GM21360 (cell line): ENCODE data around the gene BOLA1.
A peak's percentile ranks its signal among the peaks of the same experiment; 100 is the strongest.
"Not testable (repeated sequence)": the region's sequence is repeated elsewhere in the genome, so short reads cannot be mapped to it uniquely, and the experiment has no call there.

Source experiments
- ATAC-seq: cut with Tn5 transposase; IDR thresholded peaks from one replicate; pipeline ENCODE4 v1.9.1; 2021; ENCODE audit warnings: mild to moderate bottlenecking, moderate library complexity; ENCODE audit not compliant: unreplicated experiment

Gene BOLA1

GRCh38 chr1:149927563-149928400, 28.4 kb downstream of the BOLA1 start, which contains the start of gene SF3B4:
TSS of gene SF3B4 (minus strand) at chr1:149927803. CDS start at chr1:149927759, 44 bp downstream.
- peak; percentile 85 for ATAC-seq

DNA sequence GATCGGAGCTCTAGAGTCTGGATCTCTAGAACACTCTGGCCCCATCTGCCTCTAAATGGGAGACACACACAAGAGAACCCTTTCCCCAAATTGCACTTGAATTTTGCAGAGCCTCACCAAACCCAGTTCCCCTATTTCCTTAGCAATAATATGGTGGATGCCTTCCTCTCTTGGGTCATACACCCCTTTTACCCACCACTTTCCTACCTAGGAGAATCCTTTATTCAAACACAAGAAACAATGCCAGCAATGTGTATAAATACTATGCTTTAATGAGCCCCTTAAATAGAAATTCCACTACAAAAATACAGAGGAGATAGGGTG, 29.0 kb downstream of the BOLA1 start:
- no peak for ATAC-seq

DNA sequence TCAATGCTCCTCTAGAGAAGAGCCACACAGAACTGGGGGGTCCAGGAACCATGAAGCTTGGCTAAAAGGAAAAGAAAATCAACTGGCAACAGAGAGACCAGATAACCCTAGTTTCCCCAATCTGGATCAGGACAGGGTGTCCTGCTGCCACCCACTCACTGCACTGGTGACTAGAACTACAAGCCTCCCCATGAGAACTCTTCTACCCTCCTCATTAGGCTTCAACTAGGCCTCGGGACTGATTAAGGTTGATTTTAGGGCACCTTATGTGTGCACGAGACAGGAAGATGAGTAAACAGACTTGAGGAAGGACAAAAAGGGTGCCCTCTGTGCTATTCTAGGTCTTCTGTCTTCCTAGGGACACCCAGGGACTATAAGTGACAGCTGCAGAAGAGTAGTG, 30.5 kb downstream of the BOLA1 start:
- ATAC-seq = no peak

- ATAC-seq = no peak
Measured at GRCh38 chr1:149931212-149931790, 31.9 kb downstream of the BOLA1 start.

GRCh38 chr1:149932474-149932873, 33.1 kb downstream of the BOLA1 start:
- no peak for ATAC-seq

GRCh38 chr1:149933208-149933607, 33.8 kb downstream of the BOLA1 start:
- no peak for ATAC-seq

DNA sequence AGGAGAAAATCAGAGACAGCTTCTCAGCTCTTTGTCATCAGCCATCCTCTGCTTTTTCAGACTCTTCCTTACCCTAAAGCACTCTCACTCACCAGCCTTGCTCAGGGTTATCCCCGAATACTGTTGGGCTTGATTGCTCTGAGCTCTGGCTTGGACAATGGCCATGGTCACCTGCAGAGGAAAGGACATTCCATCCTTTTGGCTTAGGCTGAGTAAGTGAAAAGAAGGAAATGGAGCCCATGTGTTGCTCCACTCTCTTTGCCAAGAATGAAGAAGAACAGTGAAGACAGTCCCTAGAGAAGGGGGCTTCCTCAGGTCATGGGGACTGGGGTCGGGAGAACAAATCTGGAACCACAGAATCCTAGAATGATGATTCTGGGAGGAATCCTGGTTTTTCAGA, 35.0 kb downstream of the BOLA1 start:
- no peak for ATAC-seq

GRCh38 chr1:149936170-149936991, 37.0 kb downstream of the BOLA1 start, which contains the start of gene MTMR11:
TSS of gene MTMR11 (minus strand) at chr1:149936879. CDS start at chr1:149936647, 232 bp downstream.
- no peak for ATAC-seq

- ATAC-seq = no peak
Measured at GRCh38 chr1:149936992-149937705, 37.8 kb downstream of the BOLA1 start.

DNA sequence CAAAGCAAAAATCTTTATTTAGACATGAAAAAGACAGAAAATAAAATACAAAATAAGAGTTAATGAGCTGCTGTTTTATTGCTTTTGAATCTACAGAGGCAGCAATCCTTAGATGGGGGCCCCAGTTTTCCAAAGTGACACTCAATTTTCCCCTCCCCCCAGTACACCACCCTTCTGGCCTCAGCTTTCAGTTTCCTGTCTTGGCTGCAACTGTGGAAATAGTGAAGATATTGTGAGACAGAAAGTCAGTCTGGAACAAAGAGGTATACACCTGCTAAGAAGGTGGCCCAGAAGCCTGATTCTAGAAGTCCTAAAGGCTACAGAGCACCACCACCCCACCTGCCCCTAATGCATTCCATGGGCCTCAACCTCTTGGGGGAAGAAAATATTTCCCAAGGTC, 38.4 kb downstream of the BOLA1 start:
- ATAC-seq = no peak

GRCh38 chr1:149938668-149939003, 39.3 kb downstream of the BOLA1 start:
- ATAC-seq = not testable (repeated sequence)

GRCh38 chr1:149940427-149940826, 41.1 kb downstream of the BOLA1 start:
- no peak for ATAC-seq

GRCh38 chr1:149942207-149942606, 42.8 kb downstream of the BOLA1 start:
- ATAC-seq = no peak

GRCh38 chr1:149942885-149943284, 43.5 kb downstream of the BOLA1 start:
- ATAC-seq = no peak

DNA sequence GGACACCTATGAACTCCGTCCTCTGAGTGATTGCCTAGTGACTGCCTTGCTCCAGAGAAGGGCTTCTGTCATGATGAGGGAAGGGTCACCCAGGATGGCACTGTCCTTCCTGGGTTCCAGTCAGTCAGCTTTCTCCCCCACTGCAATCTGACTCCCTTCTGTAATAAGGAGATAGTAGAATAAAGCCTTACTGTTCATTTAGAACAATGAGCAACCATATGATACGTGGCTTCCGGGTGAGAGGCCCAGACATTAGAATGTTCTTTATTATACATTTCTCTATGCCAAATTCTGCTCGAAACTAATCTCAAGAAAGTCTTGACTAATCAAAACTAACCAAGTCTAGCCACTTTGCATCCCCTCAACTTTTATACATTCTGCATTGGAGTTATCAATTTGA, 45.8 kb downstream of the BOLA1 start:
- no peak for ATAC-seq

- no peak for ATAC-seq
Measured at GRCh38 chr1:149949911-149950310, 50.5 kb downstream of the BOLA1 start.
